MM.1S (cell line): ENCODE measurements around the gene TMEM244.

Source experiments
- EZH2phosphoT487 ChIP-seq: fragments of 300-600 bp; sonication (generic); IDR thresholded peaks from 2 replicates; pipeline ENCODE4 v1.6.1; 2018; ENCODE audit warnings: antibody characterized with exemption, low read length
- TF ChIP-seq, protein P1 (sequence below): fragments of 300-600 bp; sonication (generic); IDR thresholded peaks from 2 replicates; pipeline ENCODE4 v1.5.1; 2016; ENCODE audit warnings: antibody characterized with exemption, low read length, mixed read lengths

GRCh38 chr6:129790785-129791184, 70.3 kb downstream of the TMEM244 start:
- TF ChIP-seq, protein P1, sequence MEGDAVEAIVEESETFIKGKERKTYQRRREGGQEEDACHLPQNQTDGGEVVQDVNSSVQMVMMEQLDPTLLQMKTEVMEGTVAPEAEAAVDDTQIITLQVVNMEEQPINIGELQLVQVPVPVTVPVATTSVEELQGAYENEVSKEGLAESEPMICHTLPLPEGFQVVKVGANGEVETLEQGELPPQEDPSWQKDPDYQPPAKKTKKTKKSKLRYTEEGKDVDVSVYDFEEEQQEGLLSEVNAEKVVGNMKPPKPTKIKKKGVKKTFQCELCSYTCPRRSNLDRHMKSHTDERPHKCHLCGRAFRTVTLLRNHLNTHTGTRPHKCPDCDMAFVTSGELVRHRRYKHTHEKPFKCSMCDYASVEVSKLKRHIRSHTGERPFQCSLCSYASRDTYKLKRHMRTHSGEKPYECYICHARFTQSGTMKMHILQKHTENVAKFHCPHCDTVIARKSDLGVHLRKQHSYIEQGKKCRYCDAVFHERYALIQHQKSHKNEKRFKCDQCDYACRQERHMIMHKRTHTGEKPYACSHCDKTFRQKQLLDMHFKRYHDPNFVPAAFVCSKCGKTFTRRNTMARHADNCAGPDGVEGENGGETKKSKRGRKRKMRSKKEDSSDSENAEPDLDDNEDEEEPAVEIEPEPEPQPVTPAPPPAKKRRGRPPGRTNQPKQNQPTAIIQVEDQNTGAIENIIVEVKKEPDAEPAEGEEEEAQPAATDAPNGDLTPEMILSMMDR: no peak
- TF ChIP-seq EZH2phosphoT487: no peak
